Aorta (tissue), 5 donors: Measurements from ENCODE around the gene GALNT18. TPM values are rescaled to one million over a fixed set of nuclear protein-coding genes. Genes with fewer than 3 reads are reported as not detected.
A peak's percentile ranks its signal among the peaks of the same experiment; 100 is the strongest.

ENCODE experiments used
- ATAC-seq: fragments of 200-7000 bp; cut with Tn5 transposase; one replicate; pipeline ENCODE4 v1.9.1; 2022; ENCODE audit warnings: moderate library complexity; ENCODE audit not compliant: low FRiP score
- DNase-seq, 2 donors: peaks; one replicate each; pipeline ENCODE4 v3.0.0-alpha.2; 2020
- H3K27ac ChIP-seq, 2 donors: one replicate each; pipeline ENCODE4 v1.5.1; 2013; ENCODE audit warnings: low read length in 2 of 2, mild to moderate bottlenecking in 2 of 2, moderate library complexity in 2 of 2, control low read depth in 1 of 2, inconsistent platforms in 1 of 2, low read depth in 1 of 2
- H3K27me3 ChIP-seq, 2 donors: one replicate each; pipeline ENCODE4 v1.6.1; 2013; ENCODE audit warnings: control low read depth in 1 of 2, low read length in 1 of 2, mild to moderate bottlenecking in 1 of 2, moderate library complexity in 1 of 2; ENCODE audit not compliant: insufficient read depth in 2 of 2, control insufficient read depth in 1 of 2
- H3K36me3 ChIP-seq, 2 donors: one replicate each; pipeline ENCODE4 v1.6.1; 2013; ENCODE audit warnings: control low read depth in 1 of 2, low read length in 1 of 2, mild to moderate bottlenecking in 1 of 2; ENCODE audit not compliant: insufficient read depth in 2 of 2, control insufficient read depth in 1 of 2
- H3K4me1 ChIP-seq, 2 donors: one replicate each; pipeline ENCODE4 v1.6.1; 2013; ENCODE audit warnings: low read length in 2 of 2, control low read depth in 1 of 2, mild to moderate bottlenecking in 1 of 2, moderate library complexity in 1 of 2; ENCODE audit not compliant: insufficient read depth in 2 of 2, control insufficient read depth in 1 of 2
- H3K4me3 ChIP-seq, 2 donors: one replicate each; pipeline ENCODE4 v1.5.1; 2013; ENCODE audit warnings: low read length in 2 of 2, control low read depth in 1 of 2, mild to moderate bottlenecking in 1 of 2
- H3K9me3 ChIP-seq: one replicate; pipeline ENCODE4 v1.6.1; 2013; ENCODE audit warnings: mild to moderate bottlenecking, low read length; ENCODE audit not compliant: control insufficient read depth
- WGBS, 2 donors: extraction: QIAGEN DNeasy Blood & Tissue Kit; methylation state at CpG; one replicate each; pipeline ENCODE4 v1.1.7; 2013; 5-methylcytosine and 5-hydroxymethylcytosine counted together
- intact Hi-C, 2 donors: fragments of 100-400 bp; cut with DNase I; formaldehyde crosslinking; loops; one replicate each; pipeline versions ENCODE4 v1.14.2 to v1.15.0; 2022
- polyA plus RNA-seq, 2 donors: library from polyadenylated mRNA; stranded (reverse); fragments of 200-250 nt; gene quantifications; one replicate each; pipeline ENCODE4 v1.2.3, GENCODE V29; 2013
- total RNA-seq, 2 donors: library from RNA; stranded (reverse); fragmentation: NEBNext Ultra II Directional; extraction: Animal tissue kit (Norgen Biotek cat#: 25700); gene quantifications; one replicate each; pipeline ENCODE4 v1.2.1, GENCODE V29; 2021
- donor health status: healthy with polysubstance abuse.
- donor health status: Bipolar disorder and iron deficiency.
- donor health status: DM: no; HTN: no; CAD: no.
- donor health status: DM: no; HTN: no; CAD: no.
- donor health status: DM: yes; HTN: yes; CAD: no.

GALNT18 gene
- total and polyA plus RNA-seq, 4 donors = 5.3 to 60.6 (median 21.4) TPM

DNA sequence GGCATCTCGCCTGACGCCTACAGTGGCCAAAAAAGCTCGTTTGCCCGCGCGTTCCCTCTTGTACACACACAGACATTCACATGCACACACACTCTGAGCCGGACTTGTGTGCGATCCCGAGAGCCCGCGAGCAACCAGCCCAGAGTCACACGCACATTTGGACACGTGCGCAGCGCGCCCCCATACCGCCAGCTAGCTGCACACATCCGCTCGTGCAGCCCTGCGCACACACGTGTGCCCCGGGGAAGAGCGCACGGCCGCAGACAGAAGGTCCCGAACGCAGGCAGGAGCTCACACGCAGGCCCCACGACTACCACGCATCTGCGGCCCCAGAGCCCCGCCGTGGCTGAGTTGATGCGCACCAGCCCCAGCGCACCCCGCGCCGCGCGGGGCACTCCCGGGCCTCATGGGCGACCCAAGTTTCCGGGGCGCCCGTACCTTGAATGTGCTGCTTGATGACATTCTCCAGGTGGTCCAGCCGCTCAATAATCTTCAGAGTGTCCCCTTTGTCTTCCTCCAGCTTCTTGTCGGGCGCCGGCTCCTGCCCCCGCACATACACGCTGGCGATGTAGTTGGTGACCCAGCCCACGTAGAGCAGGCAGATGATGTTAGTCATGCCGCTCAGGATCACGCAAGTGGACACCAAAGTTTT lies 758 bp downstream of the GALNT18 start:
- Histone ChIP-seq H3K27ac (peak overlapping the region in 1 of 2 donors; percentile 65), H3K4me1 (peaks cover 0 to 5% of the 10 kb centered on the region in 2 donors), H3K9me3 (no peaks in the 10 kb centered on the region), H3K27me3 (no peaks in the 10 kb centered on the region), H3K36me3 (no peaks in the 10 kb centered on the region), H3K4me3 (peak overlapping the region; percentile 30 to 84)
- DNase-seq (peak; percentile 61 to 84), ATAC-seq (peak; percentile 72)
- WGBS, 2 donors = 0% methylated on average over 48 to 55 of the region's 55 CpGs
- intact Hi-C loops = loop anchor here (5.0 to 10.0 kb wide), 3 partner anchors 84 to 164 kb away; no protein-coding TSS in a partner anchor

DNA sequence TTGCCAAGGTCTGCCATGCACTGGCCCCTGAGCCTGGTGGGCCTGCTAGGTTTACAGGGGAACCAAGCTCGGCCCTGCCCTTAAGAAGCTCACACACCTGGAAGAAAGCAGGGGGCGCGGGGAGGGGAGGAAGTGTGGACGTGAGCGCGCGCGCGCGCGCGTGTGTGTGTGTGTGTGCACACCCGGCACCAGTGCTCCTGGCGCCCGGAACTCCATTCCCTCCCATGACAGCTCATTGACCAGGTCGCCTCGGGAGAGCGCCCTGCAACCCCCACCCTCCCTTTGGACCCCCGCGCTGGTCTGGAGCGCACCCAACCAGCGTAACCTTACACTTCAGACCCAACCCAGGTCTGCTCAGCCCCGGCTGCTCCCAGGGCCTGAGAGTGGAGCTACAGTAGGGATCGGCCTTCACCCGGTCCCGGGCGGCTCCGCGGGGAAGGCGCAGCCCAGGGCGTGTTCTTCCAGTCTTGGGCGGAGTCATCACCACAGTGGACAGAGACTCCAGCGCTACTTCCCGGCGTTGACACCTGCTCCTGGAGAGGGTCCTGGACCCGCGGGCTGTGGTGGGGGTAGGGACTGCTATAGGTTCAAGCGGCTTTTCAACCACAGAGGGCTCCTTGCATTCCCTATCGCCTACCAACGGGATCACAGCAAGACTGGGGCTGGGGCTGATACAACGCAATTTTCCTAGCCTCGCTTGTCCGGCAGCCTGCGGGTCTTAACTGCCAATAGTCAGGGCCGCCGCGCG lies 1.5 kb downstream of the GALNT18 start:
- Histone ChIP-seq H3K36me3 (no peaks in the 10 kb centered on the region), H3K27me3 (no peaks in the 10 kb centered on the region), H3K9me3 (no peaks in the 10 kb centered on the region), H3K4me1 (peaks cover 0 to 6% of the 10 kb centered on the region in 2 donors), H3K27ac (peak overlapping the region in 1 of 2 donors; percentile 65), H3K4me3 (peak overlapping the region; percentile 30 to 84)
- 1% methylated on average over 34 to 48 of the region's 48 CpGs for WGBS, 2 donors
- ATAC-seq (peak; percentile 62), DNase-seq (peak; percentile 67 to 87)
- intact Hi-C loops = loop anchor here (5.0 to 10.0 kb wide), 3 partner anchors 83 to 164 kb away; no protein-coding TSS in a partner anchor

DNA sequence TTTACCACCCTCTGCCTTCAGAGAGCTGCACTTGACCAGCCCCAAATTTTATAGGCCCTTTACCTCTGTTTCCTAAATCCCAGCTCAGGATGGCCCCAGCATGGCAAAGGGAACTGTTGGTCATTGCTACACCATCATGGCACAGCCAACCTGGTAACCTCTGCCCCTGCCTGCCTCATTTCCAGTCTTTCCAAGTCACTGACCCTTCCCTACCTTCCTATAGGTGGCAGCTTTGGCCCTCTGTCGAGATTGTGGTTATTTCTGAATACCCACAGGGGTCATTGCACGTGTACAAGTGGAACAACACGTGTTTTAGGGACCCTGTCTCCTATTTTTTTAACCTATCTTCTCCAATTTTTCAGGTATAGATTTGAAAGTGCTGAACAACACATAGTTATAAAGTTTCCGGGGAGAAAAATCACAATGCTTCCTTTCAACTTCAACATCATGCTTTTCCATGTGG lies 2.8 kb downstream of the GALNT18 start:
- no peaks in the 10 kb centered on the region for H3K27me3 ChIP-seq
- H3K9me3 ChIP-seq = no peaks in the 10 kb centered on the region
- peaks cover 0 to 6% of the 10 kb centered on the region in 2 donors for H3K4me1 ChIP-seq
- no peak for DNase-seq
- no peak overlapping the region for H3K4me3 ChIP-seq
- intact Hi-C loops = loop anchor here (2.0 to 10.0 kb wide), 3 partner anchors 34 to 154 kb away; no protein-coding TSS in a partner anchor
- no peaks in the 10 kb centered on the region for H3K36me3 ChIP-seq
- H3K27ac ChIP-seq = peak overlapping the region; percentile 76 to 87
- no peak for ATAC-seq
- 17 to 21% methylated on average over 4 of the region's 4 CpGs for WGBS, 2 donors

DNA sequence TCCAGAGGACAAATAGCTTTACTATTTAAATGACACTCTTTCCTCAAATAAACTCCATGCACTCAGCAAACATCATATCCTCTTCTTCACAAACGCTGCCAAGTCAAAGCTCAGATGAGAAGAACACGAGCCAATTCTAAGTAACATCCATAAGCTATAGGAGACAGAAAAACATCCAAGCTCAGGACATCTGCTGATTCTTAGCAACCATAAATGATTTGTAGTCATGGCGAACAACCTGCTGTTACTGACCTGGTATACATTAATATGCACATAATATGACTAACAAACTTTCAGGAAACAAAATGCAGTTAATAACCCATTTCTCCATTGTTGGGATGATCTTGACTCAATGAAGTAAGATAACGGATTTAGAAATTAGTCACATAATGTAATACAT lies 6.7 kb downstream of the GALNT18 start:
- no peaks in the 10 kb centered on the region for H3K9me3 ChIP-seq
- 54 to 59% methylated on average over 4 of the region's 4 CpGs for WGBS, 2 donors
- no peak for DNase-seq
- no peaks in the 10 kb centered on the region for H3K27me3 ChIP-seq
- H3K27ac ChIP-seq = peak overlapping the region in 1 of 2 donors; percentile 45
- H3K4me1 ChIP-seq = peaks cover 0 to 18% of the 10 kb centered on the region in 2 donors
- no peak overlapping the region for H3K4me3 ChIP-seq
- ATAC-seq = no peak
- intact Hi-C loops = loop anchor here (5.0 to 10.0 kb wide), 2 partner anchors 33 to 150 kb away; no protein-coding TSS in a partner anchor
- H3K36me3 ChIP-seq = no peaks in the 10 kb centered on the region

DNA sequence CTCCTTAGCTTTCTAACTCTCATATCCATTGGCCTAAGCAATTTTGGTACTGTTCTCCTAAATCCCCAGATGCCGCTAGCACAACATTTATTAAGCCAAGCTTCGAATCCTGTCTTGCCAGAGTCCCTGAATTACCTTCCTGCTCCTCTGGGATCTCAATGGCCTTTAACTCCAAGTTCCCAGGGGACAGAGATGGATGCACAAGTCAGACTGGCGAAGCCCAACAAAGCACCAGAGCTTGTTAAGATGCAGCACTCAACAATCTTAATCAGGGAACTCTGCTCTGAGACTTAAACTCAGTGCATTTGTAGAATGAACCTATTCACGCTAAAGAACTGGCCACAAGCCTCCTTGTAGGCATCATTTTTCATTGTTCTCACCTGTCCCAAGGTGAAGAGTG lies 9.4 kb downstream of the GALNT18 start:
- ATAC-seq (no peak), DNase-seq (no peak)
- Histone ChIP-seq H3K9me3 (no peaks in the 10 kb centered on the region), H3K36me3 (no peaks in the 10 kb centered on the region), H3K4me1 (peaks cover 0 to 22% of the 10 kb centered on the region in 2 donors), H3K27me3 (no peaks in the 10 kb centered on the region), H3K27ac (peak overlapping the region in 1 of 2 donors; percentile 75), H3K4me3 (no peak overlapping the region)
- intact Hi-C loops = loop anchor here in 1 of 2 donors (10.0 kb wide), 1 partner anchor 148 kb away; no protein-coding TSS in a partner anchor
- 51 to 61% methylated on average over 4 of the region's 4 CpGs for WGBS, 2 donors

DNA sequence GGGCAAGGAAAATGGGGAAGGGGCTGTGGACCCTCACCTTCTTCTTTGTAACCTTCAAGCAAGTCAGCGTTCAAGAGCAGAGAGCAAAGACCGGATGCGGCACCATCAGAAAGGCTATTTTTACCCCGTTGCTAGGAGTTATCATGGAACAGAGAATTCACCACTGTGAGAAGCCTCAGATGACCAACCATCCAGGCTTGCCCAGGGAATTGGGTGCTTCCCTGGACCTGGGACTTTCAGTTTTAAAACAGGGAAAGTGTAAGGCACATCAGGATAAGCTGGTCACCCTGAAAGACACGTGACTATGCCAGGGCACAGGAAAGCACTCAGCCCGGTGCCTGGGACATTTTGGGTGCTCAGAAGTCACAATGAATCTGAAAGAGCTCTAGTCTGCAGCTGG lies 10.4 kb downstream of the GALNT18 start:
- peaks cover 0 to 22% of the 10 kb centered on the region in 2 donors for H3K4me1 ChIP-seq
- H3K36me3 ChIP-seq = no peaks in the 10 kb centered on the region
- ATAC-seq (peak; percentile 64), DNase-seq (peak in 1 of 2 donors; percentile 61)
- no peaks in the 10 kb centered on the region for H3K9me3 ChIP-seq
- H3K27me3 ChIP-seq = no peaks in the 10 kb centered on the region
- WGBS, 2 donors = 21 to 29% methylated on average over 6 of the region's 6 CpGs
- H3K4me3 ChIP-seq = no peak overlapping the region
- H3K27ac ChIP-seq = peak overlapping the region in 1 of 2 donors; percentile 99
- intact Hi-C loops = loop anchor here in 1 of 2 donors (10.0 kb wide), 1 partner anchor 147 kb away; no protein-coding TSS in a partner anchor

DNA sequence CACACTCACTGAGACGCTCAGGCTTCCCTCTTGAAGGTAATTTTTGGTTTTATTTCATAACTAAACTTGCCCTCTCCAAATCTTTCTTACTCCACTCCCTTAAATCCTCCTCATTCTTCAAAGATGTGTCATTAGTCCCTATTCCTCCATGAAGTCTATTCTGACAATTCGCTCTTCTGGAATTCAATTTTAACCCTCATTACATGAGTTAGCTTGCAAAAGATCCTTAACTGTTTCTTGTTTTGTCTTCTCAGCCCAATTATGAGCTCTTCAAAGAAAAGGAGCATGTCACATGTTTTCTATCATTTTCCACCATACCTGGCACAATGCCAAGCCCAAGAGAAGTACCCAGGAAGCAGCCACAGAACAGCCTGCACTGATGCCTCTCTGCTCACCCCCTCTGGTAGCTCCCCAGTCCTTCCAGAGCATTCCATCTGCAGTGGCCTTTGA lies 13.0 kb downstream of the GALNT18 start:
- ATAC-seq (no peak), DNase-seq (no peak)
- intact Hi-C loops = loop anchor here in 1 of 2 donors (1.0 kb wide), 1 partner anchor 20 kb away; no protein-coding TSS in a partner anchor
- H3K4me3 ChIP-seq = no peak overlapping the region
- H3K36me3 ChIP-seq = no peaks in the 10 kb centered on the region
- H3K27ac ChIP-seq = peak overlapping the region in 1 of 2 donors; percentile 88
- H3K27me3 ChIP-seq = no peaks in the 10 kb centered on the region
- H3K4me1 ChIP-seq = peaks cover 0 to 19% of the 10 kb centered on the region in 2 donors
- H3K9me3 ChIP-seq = no peaks in the 10 kb centered on the region
- WGBS, 2 donors = 12 to 20% methylated on average over 2 of the region's 2 CpGs

DNA sequence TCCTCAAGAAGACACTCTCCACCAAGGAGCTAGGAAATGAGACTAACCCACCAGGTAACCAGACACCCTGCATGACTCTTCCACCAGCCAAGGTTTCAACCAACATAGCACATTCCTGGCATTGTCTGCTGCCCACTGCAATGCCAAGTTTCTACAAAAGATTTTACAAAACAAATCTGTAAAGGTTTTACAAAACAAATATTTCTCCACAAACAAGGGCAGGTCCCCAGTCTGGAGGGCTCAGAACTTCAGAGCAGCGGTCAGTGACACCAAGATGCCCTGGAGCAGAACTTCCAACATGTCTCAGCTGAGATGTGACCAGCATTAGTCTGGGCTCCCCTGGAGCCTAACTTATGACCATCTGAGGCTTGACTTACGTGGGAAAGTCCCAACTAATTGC lies 14.0 kb downstream of the GALNT18 start:
- DNase-seq (no peak), ATAC-seq (no peak)
- H3K4me3 ChIP-seq = no peak overlapping the region
- 49% methylated on average over 2 of the region's 2 CpGs for WGBS, 2 donors
- peak overlapping the region in 1 of 2 donors; percentile 3 for H3K27ac ChIP-seq
- peaks cover 0 to 17% of the 10 kb centered on the region in 2 donors for H3K4me1 ChIP-seq
- no peaks in the 10 kb centered on the region for H3K36me3 ChIP-seq
- no peaks in the 10 kb centered on the region for H3K9me3 ChIP-seq
- no peaks in the 10 kb centered on the region for H3K27me3 ChIP-seq
- intact Hi-C loops = loop anchor here in 1 of 2 donors (1.0 kb wide), 1 partner anchor 18 kb away; no protein-coding TSS in a partner anchor
